IMR-90 (cell line): ENCODE data around the gene COL25A1. TPM values are rescaled to one million over a fixed set of nuclear protein-coding genes. Genes with fewer than 3 reads are reported as not detected.

Experiments used
- ATAC-seq: fragments of 200-7000 bp; cut with Tn5 transposase; 2 replicates; pipeline ENCODE4 v1.9.1; 2020; ENCODE audit warnings: low read depth, mild to moderate bottlenecking, moderate library complexity
- BruUV-seq: library from RNA; stranded (reverse); fragments of 400-500 nt; replicated peaks from 2 replicates; lab custom pipeline; 2021; lab: Mats Ljungman, UMichigan
- CTCF ChIA-PET: fragments of 300-600 bp; formaldehyde crosslinking; extraction: SDS; loops from one replicate; lab custom pipeline; 2021; ENCODE audit warnings: antibody characterized with exemption; lab: Yijun Ruan, JAX
- POLR2A ChIA-PET: fragments of 300-600 bp; sonication (Branson Sonifier 250); formaldehyde crosslinking; loops from one replicate; lab custom pipeline; 2022; ENCODE audit warnings: antibody characterized with exemption; ENCODE audit not compliant: unreplicated experiment; lab: Charles Lee
- DNase-seq: peaks from one replicate; pipeline ENCODE4 v3.0.0; 2013
- H2AFZ ChIP-seq: replicated peaks from 2 replicates; pipeline ENCODE3; 2013; ENCODE audit warnings: low read length, mild to moderate bottlenecking; ENCODE audit not compliant: poor library complexity
- H2AK5ac ChIP-seq: 2 replicates; pipeline ENCODE4 v1.6.1; 2013; ENCODE audit warnings: low read depth, low read length, inconsistent platforms
- H2AK9ac ChIP-seq: replicated peaks from 2 replicates; pipeline ENCODE3; 2013; ENCODE audit warnings: mild to moderate bottlenecking, low read depth, low read length, moderate library complexity; ENCODE audit not compliant: poor library complexity
- H2BK120ac ChIP-seq: 2 replicates; pipeline ENCODE4 v1.6.1; 2013; ENCODE audit warnings: low read depth, low read length, inconsistent platforms
- H2BK15ac ChIP-seq: 3 replicates; pipeline ENCODE4 v1.6.1; 2013; ENCODE audit warnings: low read depth, low read length, inconsistent platforms
- H2BK20ac ChIP-seq: 2 replicates; pipeline ENCODE4 v1.6.1; 2013; ENCODE audit warnings: low read depth, mild to moderate bottlenecking, inconsistent platforms, low read length, moderate library complexity
- H2BK5ac ChIP-seq: 2 replicates; pipeline ENCODE4 v1.6.1; 2013; ENCODE audit warnings: mild to moderate bottlenecking, low read depth, low read length, inconsistent platforms; ENCODE audit not compliant: poor library complexity, severe bottlenecking
- H3K14ac ChIP-seq: replicated peaks from 2 replicates; pipeline ENCODE4 v1.6.1; 2013; ENCODE audit warnings: low read depth, low read length, inconsistent platforms
- H3K18ac ChIP-seq: 2 replicates; pipeline ENCODE4 v1.6.1; 2013; ENCODE audit warnings: low read depth, low read length, control low read depth
- H3K23ac ChIP-seq: 2 replicates; pipeline ENCODE4 v1.6.1; 2013; ENCODE audit warnings: low read depth, low read length, inconsistent platforms
- H3K27ac ChIP-seq: 2 replicates; pipeline ENCODE4 v1.5.1; 2013; ENCODE audit warnings: mild to moderate bottlenecking, control low read depth, low read length; ENCODE audit not compliant: insufficient read depth
- H3K27me3 ChIP-seq: 2 replicates; pipeline ENCODE4 v1.6.1; 2013; ENCODE audit warnings: low read length; ENCODE audit not compliant: control insufficient read depth, insufficient read depth
- H3K36me3 ChIP-seq: 2 replicates; pipeline ENCODE4 v1.6.1; 2013; ENCODE audit warnings: low read length, mixed read lengths; ENCODE audit not compliant: control insufficient read depth, insufficient read depth
- H3K4ac ChIP-seq: 2 replicates; pipeline ENCODE4 v1.6.1; 2013; ENCODE audit warnings: low read depth, low read length, inconsistent platforms
- H3K4me1 ChIP-seq: 2 replicates; pipeline ENCODE4 v1.6.1; 2013; ENCODE audit warnings: low read length, mixed read lengths; ENCODE audit not compliant: control insufficient read depth, insufficient read depth
- H3K4me2 ChIP-seq: 2 replicates; pipeline ENCODE4 v1.6.1; 2013; ENCODE audit warnings: low read depth, mild to moderate bottlenecking, control low read depth, low read length, moderate library complexity
- H3K4me3 ChIP-seq: 2 replicates; pipeline ENCODE4 v1.5.1; 2013; ENCODE audit warnings: low read depth, mild to moderate bottlenecking, control low read depth, low read length, moderate library complexity; ENCODE audit not compliant: insufficient read depth
- H3K56ac ChIP-seq: 2 replicates; pipeline ENCODE4 v1.6.1; 2013; ENCODE audit warnings: low read length, inconsistent platforms; ENCODE audit not compliant: insufficient read depth; ENCODE audit errors: extremely low read depth
- H3K79me1 ChIP-seq, 2 experiments: 2 replicates each; pipeline ENCODE4 v1.6.1; 2013; ENCODE audit warnings: low read length in 2 of 2, inconsistent platforms in 1 of 2, low read depth in 1 of 2
- H3K9ac ChIP-seq: 2 replicates; pipeline ENCODE4 v1.6.1; 2013; ENCODE audit warnings: low read depth, low read length, control low read depth
- H3K9me1 ChIP-seq: 2 replicates; pipeline ENCODE4 v1.6.1; 2013; ENCODE audit warnings: low read length, inconsistent platforms; ENCODE audit not compliant: insufficient read depth
- H3K9me3 ChIP-seq: 2 replicates; pipeline ENCODE4 v1.6.1; 2013; ENCODE audit warnings: low read length; ENCODE audit not compliant: control insufficient read depth, insufficient read depth
- H4K20me1 ChIP-seq: 2 replicates; pipeline ENCODE4 v1.6.1; 2013; ENCODE audit warnings: low read length, inconsistent platforms; ENCODE audit not compliant: insufficient read depth
- H4K5ac ChIP-seq: 2 replicates; pipeline ENCODE4 v1.6.1; 2013; ENCODE audit warnings: mild to moderate bottlenecking, low read depth, low read length, control low read depth
- H4K8ac ChIP-seq, 2 experiments: 2 replicates each; pipeline ENCODE4 v1.6.1; 2013; ENCODE audit warnings: low read depth in 2 of 2, low read length in 2 of 2, control low read depth in 1 of 2, inconsistent platforms in 1 of 2
- H4K91ac ChIP-seq: 2 replicates; pipeline ENCODE4 v1.6.1; 2013; ENCODE audit warnings: low read depth, low read length, inconsistent platforms; ENCODE audit not compliant: insufficient read depth
- CEBPB ChIP-seq: IDR thresholded peaks from 2 replicates; pipeline ENCODE4 v1.6.1; 2012; ENCODE audit warnings: low read depth, low read length, improper control_type of control experiment
- CHD1 ChIP-seq: IDR thresholded peaks from 2 replicates; pipeline ENCODE4 v1.6.1; 2012; ENCODE audit warnings: low read depth, low read length, improper control_type of control experiment
- FOS ChIP-seq: fragments of 150-350 bp; IDR thresholded peaks from 2 replicates; pipeline ENCODE4 v1.6.1; 2016; ENCODE audit warnings: low read depth, low read length
- POLR2A ChIP-seq: IDR thresholded peaks from 2 replicates; pipeline ENCODE4 v1.6.1; 2012; ENCODE audit warnings: mild to moderate bottlenecking, low read depth, low read length
- WGBS, 2 experiments: methylation state at CpG; one replicate each; pipeline versions ENCODE4 v1.1.5 to v1.1.7; 2013; ENCODE audit warnings: missing lambda C conversion rate in 2 of 2; ENCODE audit not compliant: insufficient read length in 1 of 2; ENCODE audit errors: extremely low coverage in 2 of 2; 5-methylcytosine and 5-hydroxymethylcytosine counted together
- dilution Hi-C: fragments of 300-500 bp; cut with HindIII; formaldehyde crosslinking; loops from one replicate; pipeline ENCODE4 v1.14.3; 2018; ENCODE audit warnings: low sequenced_read_pairs; ENCODE audit not compliant: unreplicated experiment
- in situ Hi-C: fragments of 300-500 bp; cut with MboI; formaldehyde crosslinking; loops from 3 replicates; pipeline ENCODE4 v1.14.3; 2019; ENCODE audit warnings: low sequenced_read_pairs, inconsistent platforms, mixed read lengths
- intact Hi-C: fragments of 100-400 bp; cut with micrococcal nuclease; formaldehyde crosslinking; loops from 2 replicates; pipeline ENCODE4 v1.10.0; 2022
- polyA plus RNA-seq, 3 experiments: library from polyadenylated mRNA; depleted of rRNA; stranded (reverse); fragments of >200 nt; gene quantifications; 2 replicates each; pipeline ENCODE4 v1.2.3, GENCODE V29; 2012; ENCODE audit warnings: low replicate concordance in 1 of 3
- total RNA-seq: library from RNA; depleted of rRNA; stranded (reverse); fragments of >200 nt; gene quantifications from 2 replicates; pipeline ENCODE4 v1.2.3, GENCODE V29; 2012
- TF ChIP-seq, protein P1 (sequence below): fragments of 150-350 bp; IDR thresholded peaks from 2 replicates; pipeline ENCODE4 v1.6.1; 2016; ENCODE audit warnings: low read depth, mild to moderate bottlenecking, low read length, moderate library complexity, borderline replicate concordance

Gene COL25A1
- total and polyA plus RNA-seq, 2 of the 4 experiments (the other 2 are of a cell fraction), result under 0.01 to 0.05 TPM

DNA sequence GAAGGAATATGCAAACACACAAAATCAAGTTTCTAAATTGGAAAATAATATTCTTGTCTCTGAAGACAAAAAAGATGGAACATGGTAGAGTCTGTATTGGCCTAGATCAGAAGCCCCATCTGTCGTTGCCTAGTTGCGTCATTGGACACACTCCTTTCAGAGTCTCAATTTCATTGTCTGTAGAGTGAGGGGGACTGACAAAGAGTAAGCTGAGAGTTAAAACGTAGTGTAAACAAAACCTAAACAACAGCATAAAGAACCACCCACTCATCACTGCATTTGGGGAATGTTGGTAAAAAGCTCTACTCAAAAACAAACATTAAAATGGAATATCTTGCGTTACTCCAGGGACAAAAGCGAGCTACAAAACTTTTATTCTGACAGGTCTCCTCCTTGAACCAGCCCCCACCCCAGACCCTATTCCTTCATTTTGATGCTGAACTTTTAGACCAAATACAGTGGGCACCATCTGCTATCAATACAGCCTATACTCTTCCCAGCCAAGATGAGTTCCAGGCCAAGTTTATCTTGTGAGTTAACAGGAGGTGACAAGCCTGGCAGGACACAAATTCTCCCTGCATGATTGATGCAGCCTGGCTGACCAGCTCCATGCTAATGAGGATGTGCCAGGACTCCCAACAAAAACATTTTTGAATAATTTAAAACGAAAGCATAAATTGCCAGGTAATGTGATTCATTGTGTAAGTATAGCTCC lies 125.2 kb downstream of the COL25A1 start:
- WGBS, 2 experiments, result no CpG with 5 or more reads among the region's 6 CpGs
- no peak overlapping the region for H4K5ac ChIP-seq
- POLR2A ChIA-PET, result interaction anchor here (0.6 kb wide), 1 partner anchor 88 kb away, joined by 5 read pairs; no protein-coding TSS in a partner anchor
- H4K8ac ChIP-seq, result no peak overlapping the region
- no peak overlapping the region for H3K56ac ChIP-seq
- no peaks in the 10 kb centered on the region for H3K79me1 ChIP-seq
- no peak overlapping the region for H3K23ac ChIP-seq
- no TSS peak for BruUV-seq
- no peak overlapping the region for H3K9ac ChIP-seq
- H3K4ac ChIP-seq, result no peak overlapping the region
- H3K9me1 ChIP-seq, result no peaks in the 10 kb centered on the region
- dilution Hi-C loops (no loop called here), intact Hi-C loops (no loop called here), in situ Hi-C loops (no loop called here)
- CTCF ChIA-PET, result no interaction called here
- H3K18ac ChIP-seq, result no peak overlapping the region
- H3K27me3 ChIP-seq, result no peaks in the 10 kb centered on the region; the same call in none of the 2 replicates
- no peak overlapping the region for H3K4me3 ChIP-seq
- H2BK15ac ChIP-seq, result no peak overlapping the region
- no peak overlapping the region for H3K4me2 ChIP-seq
- no peak overlapping the region for H3K14ac ChIP-seq
- ATAC-seq (no peak), DNase-seq (no peak)
- H3K9me3 ChIP-seq, result no peaks in the 10 kb centered on the region
- TF ChIP-seq CHD1, result no peak
- TF ChIP-seq CEBPB, result no peak
- TF ChIP-seq, protein P1, sequence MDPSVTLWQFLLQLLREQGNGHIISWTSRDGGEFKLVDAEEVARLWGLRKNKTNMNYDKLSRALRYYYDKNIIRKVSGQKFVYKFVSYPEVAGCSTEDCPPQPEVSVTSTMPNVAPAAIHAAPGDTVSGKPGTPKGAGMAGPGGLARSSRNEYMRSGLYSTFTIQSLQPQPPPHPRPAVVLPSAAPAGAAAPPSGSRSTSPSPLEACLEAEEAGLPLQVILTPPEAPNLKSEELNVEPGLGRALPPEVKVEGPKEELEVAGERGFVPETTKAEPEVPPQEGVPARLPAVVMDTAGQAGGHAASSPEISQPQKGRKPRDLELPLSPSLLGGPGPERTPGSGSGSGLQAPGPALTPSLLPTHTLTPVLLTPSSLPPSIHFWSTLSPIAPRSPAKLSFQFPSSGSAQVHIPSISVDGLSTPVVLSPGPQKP, result no peak
- TF ChIP-seq POLR2A, result no peak
- no peak for TF ChIP-seq FOS
- H2BK120ac ChIP-seq, result no peak overlapping the region
- no peak overlapping the region for H2AFZ ChIP-seq
- no peak overlapping the region for H2BK20ac ChIP-seq
- H2BK5ac ChIP-seq, result no peak overlapping the region
- H2AK9ac ChIP-seq, result no peak overlapping the region
- H4K91ac ChIP-seq, result no peak overlapping the region
- no peak overlapping the region for H3K27ac ChIP-seq
- H2AK5ac ChIP-seq, result no peak overlapping the region
- H3K36me3 ChIP-seq, result no peaks in the 10 kb centered on the region
- no peaks in the 10 kb centered on the region for H3K4me1 ChIP-seq
- H4K20me1 ChIP-seq, result no peaks in the 10 kb centered on the region
